Heart left ventricle (tissue), 11 donors: ENCODE measurements around the gene RUFY1. TPM values are rescaled to one million over a fixed set of nuclear protein-coding genes. Genes with fewer than 3 reads are reported as not detected.

Experiments
- polyA plus RNA-seq, 2 donors: library from polyadenylated mRNA; stranded (reverse); fragments of 200-250 nt; gene quantifications; one replicate each; pipeline ENCODE4 v1.2.3, GENCODE V29; 2013
- total RNA-seq, 9 donors: library from RNA; depleted of rRNA in 2 of 9; stranded (reverse); fragments of >200 nt in 2 of 9; fragmentation: NEBNext Ultra II Directional in 3 of 9; extraction: Animal tissue kit (Norgen Biotek cat#: 25700) in 3 of 9; gene quantifications; one replicate each; pipeline versions ENCODE4 v1.1.0 to v1.2.4, GENCODE V29; 2016 to 2023
- donor health status: ischemic (EF 13 %, LVEDD 7.1; RV severe dilation, severe dysfunction).
- donor health status: healthy with polysubstance abuse.
- donor health status: DM: no; HTN: yes; CAD: no.
- donor health status: DM: no; HTN: no; CAD: no.
- donor health status: ischemic (EF 25% LVEDD 5.7; RV mildly dilated, moderate dysfunction).
- donor health status: healthy.
- donor health status: DM: yes; HTN: yes; CAD: no.
- donor health status: PGD.
- donor health status: nonischemic (EF 23%, LVEDD 6.1; RV moderate dilation, normal function).

RUFY1 gene
- total and polyA plus RNA-seq, 11 donors: 14.3 to 30.9 (median 24.2) TPM

Other genes starting within 250 kb of the RUFY1 start
- 10 to 100 TPM in 2 of 9 donors, 1 to 10 TPM in 7; 1.1 to 23.0 (median 5.5) TPM for gene ADAMTS2, start 205.1 kb upstream of the RUFY1 start, total RNA-seq
- 1 to 10 TPM; 1.8 to 6.8 TPM for gene ADAMTS2, start 205.1 kb upstream of the RUFY1 start, polyA plus RNA-seq
- gene HNRNPH1, start 73.1 kb downstream of the RUFY1 start, total RNA-seq: 100 to 1,000 TPM; 106 to 252 (median 178) TPM
- 100 to 1,000 TPM; 126 to 195 TPM for gene HNRNPH1, start 73.1 kb downstream of the RUFY1 start, polyA plus RNA-seq
- not detected for gene CBY3, start 130.5 kb downstream of the RUFY1 start, total RNA-seq
- gene CBY3, start 130.5 kb downstream of the RUFY1 start, polyA plus RNA-seq: not detected
- 100 to 1,000 TPM; 255 to 699 (median 500) TPM for gene CANX, start 148.4 kb downstream of the RUFY1 start, total RNA-seq
- gene CANX, start 148.4 kb downstream of the RUFY1 start, polyA plus RNA-seq: 100 to 1,000 TPM in 1 of 2 donors, 10 to 100 TPM in 1; 81.6 to 350 TPM
- 10 to 100 TPM in 8 of 9 donors, 1 to 10 TPM in 1; 9.5 to 18.0 (median 11.9) TPM for gene MAML1, start 182.3 kb downstream of the RUFY1 start, total RNA-seq
- gene MAML1, start 182.3 kb downstream of the RUFY1 start, polyA plus RNA-seq: 1 to 10 TPM; 6.9 to 9.0 TPM
- gene LTC4S, start 243.4 kb downstream of the RUFY1 start, total RNA-seq: 10 to 100 TPM in 4 of 9 donors, 1 to 10 TPM in 5; 4.5 to 16.7 (median 9.5) TPM
- 10 to 100 TPM in 1 of 2 donors, 1 to 10 TPM in 1; 3.3 to 13.8 TPM for gene LTC4S, start 243.4 kb downstream of the RUFY1 start, polyA plus RNA-seq